ENCODE data around the gene DNAJC5. TPM values are rescaled to one million over a fixed set of nuclear protein-coding genes. Genes with fewer than 3 reads are reported as not detected.

Gene DNAJC5
- total and polyA plus RNA-seq, 2 of the 8 experiments (the other 6 are each of a cell fraction or from before 2014, with no cell fraction given): 19.2 to 31.2 TPM

- no peak for TF ChIP-seq CHD7 (IDR thresholded peaks at IDR 0.05; ENCODE audit: insufficient replicate concordance, low read length)
- no peak for TF ChIP-seq POLR2AphosphoS5 (IDR thresholded peaks at IDR 0.05; ENCODE audit: low read depth, low read length)
- no peak for TF ChIP-seq CHD2 (IDR thresholded peaks at IDR 0.05; ENCODE audit: low read length)
- TF ChIP-seq JUND (IDR thresholded peaks at IDR 0.05; ENCODE audit: low read length): no peak
- no peak for TF ChIP-seq PHF8 (conservative IDR thresholded peaks at IDR 0.05; ENCODE audit: low read depth, low read length)
- TF ChIP-seq SP2 (IDR thresholded peaks at IDR 0.05; ENCODE audit: low read length): no peak
- TF ChIP-seq TAF7 (optimal IDR thresholded peaks at IDR 0.05; ENCODE audit: borderline replicate concordance, low read depth, low read length): no peak
- TF ChIP-seq ATF2 (IDR thresholded peaks at IDR 0.05; ENCODE audit: low read length): no peak
- no peak for TF ChIP-seq RAD21 (IDR thresholded peaks at IDR 0.05 in 1 of 2, conservative IDR thresholded peaks at IDR 0.05 in 1 of 2; ENCODE audit: low read depth in 2 of 2, low read length in 2 of 2)
These were observed 17.0 kb upstream of the DNAJC5 start (continued) for GRCh38 chr20:63877755-63878470.

Measured in H1 (cell line).